ENCODE results near the gene MACROD2.

Gene MACROD2

DNA sequence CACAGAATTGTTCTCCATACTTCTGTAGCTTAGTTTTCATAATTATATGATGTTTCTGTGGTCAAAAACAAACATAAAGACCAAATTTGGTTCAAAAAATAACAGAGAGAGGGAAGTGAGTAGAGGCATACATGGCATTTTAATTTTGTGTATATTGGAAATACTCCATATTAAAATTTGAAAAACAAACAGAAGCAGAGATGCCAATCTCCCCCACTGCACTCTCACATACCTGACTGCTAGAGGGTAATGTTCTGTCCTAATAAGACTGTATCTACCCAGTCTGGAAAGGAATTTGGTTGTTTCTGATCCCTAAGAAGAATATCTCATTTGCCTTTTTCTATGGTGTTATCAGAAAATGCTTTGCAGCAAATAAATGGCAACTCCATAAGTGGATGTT is 1301.1 kb downstream of the MACROD2 start:
- Histone ChIP-seq H3K4me2 (no peak overlapping the region), H3K27me3 (no peaks in the 10 kb centered on the region), H3K27ac (no peak overlapping the region), H3K4me1 (peaks cover 0 to 4% (median 0%) of the 10 kb centered on the region in 10 experiments; a peak in 5 of 20 replicates), H4K20me1 (no peaks in the 10 kb centered on the region), H3K9ac (no peak overlapping the region), H3K4me3 (no peak overlapping the region), H3K36me3 (no peaks in the 10 kb centered on the region), H3K9me3 (replicated peaks in 1 of 11) (no peaks in the 10 kb centered on the region)
- no peak for TF ChIP-seq Cebpa-rat (IDR thresholded peaks at IDR 0.05)

DNA sequence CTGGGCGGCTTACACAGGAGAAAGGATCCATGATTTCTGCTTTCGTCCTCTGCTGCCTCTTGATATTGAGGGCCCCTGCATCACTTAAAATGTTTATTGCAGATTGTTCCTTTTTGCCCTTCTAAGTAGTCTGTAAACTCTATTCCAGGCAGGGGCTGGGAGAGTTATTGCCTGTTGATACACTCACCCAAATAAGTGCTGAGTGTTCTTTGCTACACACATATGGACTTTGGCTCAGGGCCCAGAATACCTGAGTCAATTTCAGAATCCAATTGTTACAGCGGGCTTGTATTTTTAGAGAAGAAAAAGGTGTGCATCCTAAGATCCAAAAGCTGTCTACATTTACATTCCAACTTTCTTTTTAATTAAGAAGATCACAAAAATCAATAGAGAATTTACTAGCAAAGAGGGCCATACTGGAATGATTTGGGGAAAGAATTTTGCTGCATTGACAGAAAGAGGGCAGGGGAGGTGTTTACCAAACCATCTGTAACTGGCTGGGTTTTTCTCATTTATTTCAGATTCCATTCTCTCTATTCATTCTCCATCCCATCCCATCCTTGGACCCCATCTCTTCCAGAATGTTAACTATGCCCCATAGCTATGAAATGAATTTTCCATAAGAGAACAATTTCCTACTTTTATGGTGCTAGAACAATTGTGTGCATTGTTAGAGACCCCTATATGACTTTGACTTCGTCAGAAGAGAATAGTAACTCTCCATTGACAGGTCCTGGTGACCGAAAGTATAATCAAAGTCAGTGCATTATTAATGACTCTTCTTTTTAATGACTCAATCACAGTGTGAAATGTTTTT is 1302.0 kb downstream of the MACROD2 start:
- no peak for TF ChIP-seq Cebpa-rat (IDR thresholded peaks at IDR 0.05)
- H3K9ac ChIP-seq = no peak overlapping the region
- H3K27me3 ChIP-seq = no peaks in the 10 kb centered on the region
- no peak overlapping the region for H3K27ac ChIP-seq
- no peaks in the 10 kb centered on the region for H3K9me3 ChIP-seq (replicated peaks in 1 of 11)
- H4K20me1 ChIP-seq = no peaks in the 10 kb centered on the region
- no peak overlapping the region for H3K4me3 ChIP-seq
- H3K4me2 ChIP-seq = no peak overlapping the region
- H3K4me1 ChIP-seq = no peaks in the 10 kb centered on the region
- H3K36me3 ChIP-seq = no peaks in the 10 kb centered on the region

DNA sequence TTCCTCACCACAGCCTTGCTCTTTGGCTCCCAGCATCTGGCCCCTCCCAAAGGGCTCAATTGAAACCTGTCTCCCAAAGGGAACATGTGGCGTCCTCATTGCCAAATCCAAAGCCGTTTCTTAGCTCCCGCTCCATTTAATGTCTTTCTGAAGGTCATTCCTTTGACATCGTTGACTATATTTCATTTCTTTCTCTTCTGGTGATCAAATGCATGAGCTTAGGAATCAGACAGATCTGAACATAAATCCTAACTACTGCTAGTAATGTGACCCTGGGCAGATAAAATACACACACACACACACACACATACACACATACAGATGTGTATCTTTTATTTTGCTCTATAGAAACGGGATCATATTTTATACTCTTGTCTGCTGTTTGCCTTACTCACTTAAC is 1306.8 kb downstream of the MACROD2 start:
- Histone ChIP-seq H3K27ac (no peak overlapping the region), H3K4me3 (no peak overlapping the region), H4K20me1 (no peaks in the 10 kb centered on the region), H3K4me1 (no peaks in the 10 kb centered on the region), H3K36me3 (no peaks in the 10 kb centered on the region), H3K9me3 (replicated peaks in 1 of 11) (peaks cover 0 to 9% (median 0%) of the 10 kb centered on the region in 11 experiments; a peak in 2 of 22 replicates), H3K4me2 (no peak overlapping the region), H3K27me3 (no peaks in the 10 kb centered on the region), H3K9ac (no peak overlapping the region)
- TF ChIP-seq Cebpa-rat (IDR thresholded peaks at IDR 0.05) = no peak

DNA sequence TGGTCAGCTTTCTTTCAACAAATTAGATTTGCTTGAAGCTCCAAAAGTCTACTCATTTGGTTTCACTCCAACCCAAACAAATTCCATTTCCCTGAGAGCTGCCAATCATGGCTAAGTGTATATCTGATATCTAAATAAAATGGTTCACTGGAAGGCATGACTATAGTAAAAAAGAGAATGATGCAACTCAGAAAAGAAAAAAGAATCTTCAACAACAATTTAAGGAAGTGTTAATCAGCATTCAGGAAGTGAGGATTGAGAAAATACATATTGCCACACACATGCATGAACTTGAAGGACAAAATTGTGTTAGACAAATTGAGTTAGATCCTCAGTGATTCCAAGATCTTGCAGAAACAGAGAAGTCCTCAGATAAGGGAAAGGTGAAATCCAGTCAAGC is 1315.0 kb downstream of the MACROD2 start:
- Histone ChIP-seq H3K36me3 (no peaks in the 10 kb centered on the region; a peak in 1 of 22 replicates), H4K20me1 (no peaks in the 10 kb centered on the region), H3K4me1 (peaks cover 0 to 18% (median 13%) of the 10 kb centered on the region in 10 experiments; a peak in 10 of 20 replicates), H3K9me3 (replicated peaks in 1 of 11) (peaks cover 17 to 36% (median 26%) of the 10 kb centered on the region in 11 experiments), H3K4me3 (peak overlapping the region in 2 of 10 experiments; percentile 20 to 43; a peak in 2 of 20 replicates), H3K27ac (peak overlapping the region; percentile 54 to 88 (median 70); a peak in 21 of 22 replicates), H3K9ac (peak overlapping the region in 5 of 11 experiments; percentile 45 to 64 (median 57); a peak in 9 of 22 replicates), H3K27me3 (no peaks in the 10 kb centered on the region), H3K4me2 (peak overlapping the region; percentile 8 to 77 (median 45); a peak in 19 of 22 replicates)
- TF ChIP-seq Cebpa-rat (IDR thresholded peaks at IDR 0.05) = peak in 9 of 11 experiments; percentile 20 to 92 (median 54); a peak in 13 of 22 replicates

DNA sequence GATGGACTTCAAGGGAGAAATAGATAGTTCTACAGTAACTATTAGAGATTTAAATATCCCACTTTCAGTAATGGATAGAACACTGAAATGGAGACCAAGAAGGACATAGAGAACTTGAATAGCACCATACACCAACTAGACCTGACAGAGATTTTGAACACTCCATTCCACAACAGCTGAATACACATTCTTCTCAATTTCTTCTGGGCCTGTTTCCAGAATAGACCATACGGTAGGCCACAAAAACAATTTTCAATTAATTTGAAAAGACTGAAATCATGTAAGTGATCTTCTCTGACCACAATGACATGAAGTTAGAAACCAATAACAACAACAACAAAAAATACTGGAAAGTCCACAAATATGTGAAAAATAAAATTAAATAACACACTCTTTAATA is 1321.2 kb downstream of the MACROD2 start:
- Histone ChIP-seq H3K9me3 (replicated peaks in 1 of 11) (peaks cover 10 to 37% (median 20%) of the 10 kb centered on the region in 11 experiments; a peak in 18 of 22 replicates), H3K27me3 (no peaks in the 10 kb centered on the region), H3K9ac (no peak overlapping the region), H3K4me3 (no peak overlapping the region), H3K4me2 (peak overlapping the region in 1 of 11 experiments; percentile 76; a peak in 2 of 22 replicates), H4K20me1 (no peaks in the 10 kb centered on the region), H3K4me1 (peaks cover 0 to 45% (median 12%) of the 10 kb centered on the region in 10 experiments; a peak in 13 of 20 replicates), H3K36me3 (no peaks in the 10 kb centered on the region), H3K27ac (no peak overlapping the region)
- no peak for TF ChIP-seq Cebpa-rat (IDR thresholded peaks at IDR 0.05)

DNA sequence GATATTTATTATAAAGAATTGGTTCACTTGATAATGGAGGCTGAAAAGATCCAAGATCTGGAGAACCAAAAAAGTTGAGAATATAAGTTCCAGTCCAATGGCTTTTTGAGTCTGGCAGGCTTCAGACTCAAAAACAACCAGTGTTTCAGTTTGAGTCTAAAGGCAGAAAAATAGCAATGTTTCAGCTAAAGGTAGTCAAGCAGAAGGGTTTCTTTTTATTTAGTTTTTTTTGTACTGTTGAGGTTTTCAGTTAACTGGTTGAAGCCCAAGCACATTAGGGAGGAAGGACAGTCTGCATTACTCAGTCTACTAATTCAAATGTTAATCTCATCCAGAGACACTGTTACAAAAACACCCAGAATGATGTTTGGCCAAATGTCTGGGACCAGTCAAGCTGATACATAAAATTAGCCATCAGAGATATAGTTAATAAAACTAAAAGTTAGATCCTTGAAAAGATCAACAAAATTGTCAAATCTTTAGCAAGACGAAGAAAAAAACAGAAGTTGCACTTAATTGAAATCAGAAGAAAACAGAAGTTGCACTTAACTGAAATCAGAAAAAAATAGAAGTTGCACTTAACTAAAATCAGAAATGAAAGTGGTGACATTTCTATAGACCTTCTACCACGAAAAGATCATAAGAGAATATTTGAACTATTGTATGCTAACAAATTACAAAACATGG is 1322.4 kb downstream of the MACROD2 start:
- Histone ChIP-seq H3K36me3 (no peaks in the 10 kb centered on the region), H3K27me3 (no peaks in the 10 kb centered on the region), H3K4me2 (peak overlapping the region in 7 of 11 experiments; percentile 14 to 79 (median 36); a peak in 11 of 22 replicates), H3K4me3 (peak overlapping the region in 2 of 10 experiments; percentile 26 to 28; a peak in 2 of 20 replicates), H3K9me3 (replicated peaks in 1 of 11) (peaks cover 7 to 35% (median 18%) of the 10 kb centered on the region in 11 experiments; a peak in 17 of 22 replicates), H3K27ac (peak overlapping the region in 6 of 11 experiments; percentile 42 to 73 (median 68); a peak in 10 of 22 replicates), H3K4me1 (peaks cover 0 to 45% (median 12%) of the 10 kb centered on the region in 10 experiments; a peak in 13 of 20 replicates), H4K20me1 (no peaks in the 10 kb centered on the region), H3K9ac (peak overlapping the region in 4 of 11 experiments; percentile 13 to 61 (median 50); a peak in 5 of 22 replicates)
- no peak for TF ChIP-seq Cebpa-rat (IDR thresholded peaks at IDR 0.05)

DNA sequence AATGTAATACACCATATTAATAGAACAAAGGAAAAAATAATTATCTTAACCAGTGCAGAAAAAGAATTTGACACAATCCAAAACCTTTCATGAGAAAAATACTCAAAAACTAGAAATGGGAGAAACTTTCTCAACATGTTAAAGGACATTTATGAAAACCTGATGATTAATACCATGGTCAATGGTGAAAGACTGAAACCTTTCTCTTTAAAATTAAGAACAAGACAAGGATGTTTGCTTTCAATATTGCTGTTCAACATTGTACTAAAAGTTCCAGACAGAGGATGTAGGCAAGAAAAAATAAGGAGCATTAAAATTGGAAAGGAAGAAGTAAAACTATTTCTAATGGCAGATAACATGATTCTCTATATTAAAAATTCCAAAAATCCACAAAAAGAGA is 1323.4 kb downstream of the MACROD2 start:
- no peak for TF ChIP-seq Cebpa-rat (IDR thresholded peaks at IDR 0.05)
- no peak overlapping the region; a peak in 1 of 20 replicates for H3K4me3 ChIP-seq
- peak overlapping the region in 3 of 11 experiments; percentile 61 to 73 (median 68); a peak in 4 of 22 replicates for H3K27ac ChIP-seq
- H3K4me2 ChIP-seq = peak overlapping the region in 4 of 11 experiments; percentile 35 to 79 (median 71); a peak in 5 of 22 replicates
- peaks cover 0 to 45% (median 12%) of the 10 kb centered on the region in 10 experiments; a peak in 13 of 20 replicates for H3K4me1 ChIP-seq
- H3K36me3 ChIP-seq = no peaks in the 10 kb centered on the region
- peaks cover 7 to 35% (median 17%) of the 10 kb centered on the region in 11 experiments; a peak in 17 of 22 replicates for H3K9me3 ChIP-seq (replicated peaks in 1 of 11)
- no peaks in the 10 kb centered on the region for H3K27me3 ChIP-seq
- H4K20me1 ChIP-seq = no peaks in the 10 kb centered on the region
- no peak overlapping the region for H3K9ac ChIP-seq

DNA sequence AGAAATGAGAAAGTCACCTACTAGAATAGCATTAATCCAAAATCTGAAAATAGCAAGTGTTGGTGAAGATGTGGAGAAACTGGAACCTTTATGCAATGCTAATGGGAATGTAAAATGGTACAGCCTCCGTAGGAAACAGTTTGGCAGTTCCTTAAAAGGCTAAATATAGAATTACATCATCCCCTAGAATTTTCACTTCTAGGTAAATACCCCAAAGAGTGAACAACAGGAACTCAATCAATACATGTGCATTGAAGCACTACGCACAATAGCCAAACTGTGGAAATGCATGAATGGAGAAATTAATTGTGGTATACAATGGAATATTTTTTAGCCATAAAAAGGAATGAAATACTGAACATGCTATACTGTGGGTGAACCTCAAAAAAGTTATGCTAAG is 1324.1 kb downstream of the MACROD2 start:
- H4K20me1 ChIP-seq = no peaks in the 10 kb centered on the region
- no peak for TF ChIP-seq Cebpa-rat (IDR thresholded peaks at IDR 0.05)
- no peak overlapping the region for H3K4me3 ChIP-seq

More for the DNA sequence above, 1324.1 kb downstream of the MACROD2 start:
- Histone ChIP-seq H3K9ac (no peak overlapping the region), H3K9me3 (replicated peaks in 1 of 11) (peaks cover 7 to 35% (median 17%) of the 10 kb centered on the region in 11 experiments; a peak in 17 of 22 replicates), H3K36me3 (no peaks in the 10 kb centered on the region), H3K27me3 (no peaks in the 10 kb centered on the region), H3K27ac (no peak overlapping the region), H3K4me1 (peaks cover 0 to 45% (median 12%) of the 10 kb centered on the region in 10 experiments; a peak in 13 of 20 replicates), H3K4me2 (peak overlapping the region in 4 of 11 experiments; percentile 33 to 76 (median 55); a peak in 6 of 22 replicates)

Measured in BLaER1 treated with 17β-estradiol and CSF1 and Interleukin-3, amounts not matched to agents 10 nM and 100 nM (cell line).